HepG2 (cell line): ENCODE data around the gene ME3. TPM values are rescaled to one million over a fixed set of nuclear protein-coding genes. Genes with fewer than 3 reads are reported as not detected.
A peak's percentile ranks its signal among the peaks of the same experiment; 100 is the strongest.

Experiments used
- ATAC-seq: fragments of 200-7000 bp; cut with Tn5 transposase; 3 replicates; pipeline ENCODE4 v1.9.1; 2020; ENCODE audit warnings: mild to moderate bottlenecking, moderate library complexity
- BruUV-seq: library from RNA; stranded (reverse); fragments of 400-500 nt; replicated peaks from 2 replicates; lab custom pipeline; 2021; lab: Mats Ljungman, UMichigan
- CTCF ChIA-PET: fragments of 300-600 bp; formaldehyde crosslinking; extraction: SDS; loops from one replicate; lab custom pipeline; 2021; ENCODE audit warnings: low total read pairs, inconsistent platforms, low intra/inter-chr PET ratio; lab: Yijun Ruan, JAX
- POLR2A ChIA-PET: fragments of 350-600 bp; sonication (Branson Sonifier 250); formaldehyde crosslinking; loops from one replicate; lab custom pipeline; 2020; ENCODE audit warnings: antibody characterized with exemption, inconsistent platforms; lab: Yijun Ruan, JAX
- DNase-seq: peaks from one replicate; pipeline ENCODE4 v3.0.0-alpha.2; 2015; ENCODE audit warnings: low spot score
- FAIRE-seq: peaks from 3 replicates; lab custom pipeline; 2011; peaks lifted over from hg19 to GRCh38; lab: Jason Lieb, UNC
- H2AFZ ChIP-seq: one replicate; pipeline ENCODE4 v1.6.1; 2011; ENCODE audit warnings: low read length, inconsistent platforms
- H3K27ac ChIP-seq: fragments of 300-600 bp; 3 replicates; pipeline ENCODE4 v1.8.0; 2011; ENCODE audit warnings: mixed run types, mild to moderate bottlenecking, mixed read lengths, low read length, inconsistent platforms; ENCODE audit not compliant: insufficient read depth; ENCODE audit errors: extremely low read length
- H3K27me3 ChIP-seq, 2 experiments: fragments of 200-600 bp in 1 of 2; 2 replicates in 1 of 2; 3 replicates in 1 of 2; pipeline versions ENCODE4 v1.6.0 to v1.8.0; 2011; ENCODE audit warnings: low read length in 2 of 2, mild to moderate bottlenecking in 2 of 2, moderate library complexity in 2 of 2, inconsistent platforms in 1 of 2; ENCODE audit not compliant: insufficient read depth in 2 of 2, control insufficient read depth in 1 of 2
- H3K36me3 ChIP-seq, 2 experiments: fragments of 200-600 bp in 1 of 2; replicated peaks in 1 of 2; 2 replicates in 1 of 2; 3 replicates in 1 of 2; pipeline versions ENCODE4 v1.5.1 to v1.8.0; 2011; ENCODE audit warnings: low read length in 2 of 2, inconsistent platforms in 1 of 2; ENCODE audit not compliant: insufficient read depth in 2 of 2, control insufficient read depth in 1 of 2
- H3K4me1 ChIP-seq: 2 replicates; pipeline ENCODE4 v1.5.1; 2012; ENCODE audit warnings: low read length, inconsistent platforms; ENCODE audit not compliant: insufficient read depth
- H3K4me2 ChIP-seq: 2 replicates; pipeline ENCODE4 v1.6.0; 2011; ENCODE audit warnings: low read depth, low read length, inconsistent platforms
- H3K4me3 ChIP-seq, 3 experiments: fragments of 200-600 bp in 1 of 3; sonication (generic), shearing (Covaris generic) in 1 of 3; replicated peaks in 1 of 3; 2 replicates each; pipeline ENCODE4 v1.5.1; 2011 to 2016; ENCODE audit warnings: low read length in 3 of 3, inconsistent platforms in 2 of 3, low read depth in 2 of 3, mild to moderate bottlenecking in 2 of 3, control low read depth in 1 of 3, mixed read lengths in 1 of 3; ENCODE audit not compliant: insufficient read depth in 1 of 3
- H3K79me2 ChIP-seq: one replicate; pipeline ENCODE4 v1.6.1; 2011; ENCODE audit warnings: low read length, inconsistent platforms; ENCODE audit not compliant: insufficient read depth
- H3K9ac ChIP-seq: 2 replicates; pipeline ENCODE4 v1.6.0; 2011; ENCODE audit warnings: mild to moderate bottlenecking, low read depth, low read length, inconsistent platforms; ENCODE audit not compliant: insufficient read depth
- H3K9me3 ChIP-seq: 2 replicates; pipeline ENCODE4 v1.5.1; 2012; ENCODE audit warnings: mild to moderate bottlenecking, low read length
- H4K20me1 ChIP-seq: 2 replicates; pipeline ENCODE4 v1.6.0; 2011; ENCODE audit warnings: inconsistent platforms, mild to moderate bottlenecking, low read length, moderate library complexity; ENCODE audit not compliant: insufficient read depth
- KLF16 ChIP-seq, 2 experiments: sonication (generic) in 1 of 2; formaldehyde crosslinking in 1 of 2; IDR thresholded peaks; 2 replicates each; pipeline versions ENCODE4 v1.6.1 to v1.8.0; 2016 to 2023; ENCODE audit warnings: missing genetic modification reagents in 2 of 2, missing compliant biosample characterization in 1 of 2
- MAFF ChIP-seq: IDR thresholded peaks from 2 replicates; pipeline ENCODE4 v1.6.1; 2011; ENCODE audit warnings: low read depth, low read length, improper control_type of control experiment
- MAFK ChIP-seq, 2 experiments: IDR thresholded peaks in 1 of 2; conservative IDR thresholded peaks in 1 of 2; 2 replicates each; pipeline ENCODE4 v1.6.1; 2011; ENCODE audit warnings: improper control_type of control experiment in 2 of 2, low read length in 2 of 2
- PCBP2 ChIP-seq: fragments of 200-400 bp; formaldehyde crosslinking; optimal IDR thresholded peaks from 2 replicates; pipeline ENCODE3; 2018; ENCODE audit warnings: low read length, low read depth; ENCODE audit not compliant: poor library complexity, severe bottlenecking
- SMAD9 ChIP-seq: sonication (generic); formaldehyde crosslinking; IDR thresholded peaks from 2 replicates; pipeline ENCODE4 v1.5.1; 2020; ENCODE audit warnings: mild to moderate bottlenecking, missing genetic modification reagents
- ZHX2 ChIP-seq, 2 experiments: sonication (generic) in 1 of 2; formaldehyde crosslinking in 1 of 2; IDR thresholded peaks; 2 replicates each; pipeline versions ENCODE4 v1.6.1 to v1.9.0; 2014 to 2022; ENCODE audit warnings: antibody characterized with exemption in 1 of 2, borderline replicate concordance in 1 of 2, inconsistent platforms in 1 of 2, low read depth in 1 of 2, missing genetic modification reagents in 1 of 2
- ZNF670 ChIP-seq: sonication (generic); formaldehyde crosslinking; IDR thresholded peaks from 2 replicates; pipeline ENCODE4 v1.8.0; 2022; ENCODE audit warnings: mild to moderate bottlenecking, missing genetic modification reagents, borderline replicate concordance
- ZNF770 ChIP-seq: sonication (generic); formaldehyde crosslinking; IDR thresholded peaks from 2 replicates; pipeline ENCODE4 v1.5.0; 2020; ENCODE audit warnings: mild to moderate bottlenecking, missing genetic modification reagents
- ZNF788 ChIP-seq: sonication (generic); formaldehyde crosslinking; IDR thresholded peaks from 2 replicates; pipeline ENCODE4 v1.5.0; 2020; ENCODE audit warnings: mild to moderate bottlenecking, missing genetic modification reagents, borderline replicate concordance
- WGBS: methylation state at CpG from one replicate; pipeline ENCODE4 v1.1.6; 2017; ENCODE audit warnings: low lambda C conversion rate; 5-methylcytosine and 5-hydroxymethylcytosine counted together
- in situ Hi-C: cut with HindIII; loops from 2 replicates; pipeline ENCODE4 v1.10.0; 2017; ENCODE audit warnings: low pct_unique_long_range_greater_than_20kb; ENCODE audit not compliant: extremely low pct_ligation_motif_present
- intact Hi-C: fragments of 100-400 bp; cut with micrococcal nuclease; formaldehyde crosslinking; loops from one replicate; pipeline ENCODE4 v1.10.0; 2022; ENCODE audit not compliant: unreplicated experiment
- polyA plus RNA-seq, 8 experiments: library from polyadenylated mRNA; depleted of rRNA in 3 of 8; stranded (reverse) in 7 of 8; unstranded in 1 of 8; fragments of >200 nt; fragmentation: Illumina TruSeq in 4 of 8; extraction: Trizol in 4 of 8; gene quantifications; 2 replicates each; pipeline versions ENCODE4 v1.2.1 to v1.2.3, GENCODE V29; 2011 to 2016; ENCODE audit warnings: low read depth in 4 of 8, missing spikeins in 1 of 8, mixed read lengths in 1 of 8; ENCODE audit not compliant: insufficient read depth in 1 of 8
- total RNA-seq, 5 experiments: library from RNA; depleted of rRNA; stranded (reverse); fragments of >200 nt; fragmentation: Illumina TruSeq; extraction: Trizol; gene quantifications; 2 replicates each; pipeline ENCODE4 v1.2.3, GENCODE V29; 2016; ENCODE audit warnings: low read depth in 1 of 5

Gene ME3
- total and polyA plus RNA-seq, 2 of the 13 experiments (the other 11 are each of a cell fraction or from before 2014, with no cell fraction given), result not detected

GRCh38 chr11:86589856-86590589 is 82.4 kb downstream of the ME3 start:
- TF ChIP-seq MAFK (conservative IDR thresholded peaks at IDR 0.05 in 1 of 2, IDR thresholded peaks at IDR 0.05 in 1 of 2; ENCODE audit: low read length in 2 of 2) (peak; percentile 75 to 85), ZNF788 (no peak), MAFF (peak; percentile 79)
- H3K79me2 ChIP-seq, result no peaks in the 10 kb centered on the region
- ChIA-PET CTCF (no interaction called here), POLR2A (no interaction called here)
- H3K27ac ChIP-seq, result no peak overlapping the region
- H3K4me1 ChIP-seq, result peaks cover 26% of the 10 kb centered on the region
- no peak for FAIRE-seq
- no peaks in the 10 kb centered on the region for H3K36me3 ChIP-seq
- no peak overlapping the region for H2AFZ ChIP-seq
- no TSS peak for BruUV-seq
- H3K4me2 ChIP-seq, result no peak overlapping the region
- no peaks in the 10 kb centered on the region for H3K27me3 ChIP-seq
- 56% methylated on average over 7 of the region's 7 CpGs for WGBS
- no peaks in the 10 kb centered on the region for H3K9me3 ChIP-seq
- H3K4me3 ChIP-seq, result no peak overlapping the region
- in situ Hi-C loops, result loop anchor here (10.0 kb wide), 1 partner anchor 105 kb away; no protein-coding TSS in a partner anchor
- no peak for ATAC-seq
- intact Hi-C loops, result no loop called here
- no peak for DNase-seq
- no peak overlapping the region for H3K9ac ChIP-seq
- no peaks in the 10 kb centered on the region for H4K20me1 ChIP-seq

GRCh38 chr11:86589204-86589603 is 83.2 kb downstream of the ME3 start:
- Histone ChIP-seq H3K27ac (no peak overlapping the region), H3K4me3 (no peak overlapping the region), H3K4me2 (no peak overlapping the region), H3K9ac (no peak overlapping the region), H4K20me1 (no peaks in the 10 kb centered on the region), H3K79me2 (no peaks in the 10 kb centered on the region), H3K27me3 (no peaks in the 10 kb centered on the region), H3K4me1 (peaks cover 26% of the 10 kb centered on the region), H3K36me3 (no peaks in the 10 kb centered on the region), H2AFZ (no peak overlapping the region), H3K9me3 (no peaks in the 10 kb centered on the region)
- ChIA-PET CTCF (no interaction called here), POLR2A (no interaction called here)
- BruUV-seq, result no TSS peak
- in situ Hi-C loops (no loop called here), intact Hi-C loops (no loop called here)
- ATAC-seq (no peak), FAIRE-seq (no peak), DNase-seq (no peak)
- TF ChIP-seq KLF16 (CRISPR knock-in tag; IDR thresholded peaks at IDR 0.05) (no peak), ZNF770 (no peak), ZHX2 (IDR thresholded peaks at IDR 0.05; ENCODE audit: low read depth) (no peak), ZHX2 (CRISPR knock-in tag; IDR thresholded peaks at IDR 0.05; ENCODE audit: borderline replicate concordance) (no peak), ZNF670 (no peak), PCBP2 (no peak), SMAD9 (CRISPR knock-in tag) (no peak)
